Stimulated activated CD4-positive, alpha-beta T cell treated with anti-CD3 and anti-CD28 coated beads, Interleukin-1b, Interleukin-23, amount 100 ng/mL, for 48 hours (primary cell): ENCODE measurements around the gene TSPAN9.

Experiments
- DNase-seq: peaks from one replicate; pipeline ENCODE4 v3.0.0-alpha.2; 2020

Gene TSPAN9

GRCh38 chr12:3215410-3215975, 138.3 kb downstream of the TSPAN9 start:
- DNase-seq, result no peak

GRCh38 chr12:3216097-3216496, 138.9 kb downstream of the TSPAN9 start:
- no peak for DNase-seq

DNA sequence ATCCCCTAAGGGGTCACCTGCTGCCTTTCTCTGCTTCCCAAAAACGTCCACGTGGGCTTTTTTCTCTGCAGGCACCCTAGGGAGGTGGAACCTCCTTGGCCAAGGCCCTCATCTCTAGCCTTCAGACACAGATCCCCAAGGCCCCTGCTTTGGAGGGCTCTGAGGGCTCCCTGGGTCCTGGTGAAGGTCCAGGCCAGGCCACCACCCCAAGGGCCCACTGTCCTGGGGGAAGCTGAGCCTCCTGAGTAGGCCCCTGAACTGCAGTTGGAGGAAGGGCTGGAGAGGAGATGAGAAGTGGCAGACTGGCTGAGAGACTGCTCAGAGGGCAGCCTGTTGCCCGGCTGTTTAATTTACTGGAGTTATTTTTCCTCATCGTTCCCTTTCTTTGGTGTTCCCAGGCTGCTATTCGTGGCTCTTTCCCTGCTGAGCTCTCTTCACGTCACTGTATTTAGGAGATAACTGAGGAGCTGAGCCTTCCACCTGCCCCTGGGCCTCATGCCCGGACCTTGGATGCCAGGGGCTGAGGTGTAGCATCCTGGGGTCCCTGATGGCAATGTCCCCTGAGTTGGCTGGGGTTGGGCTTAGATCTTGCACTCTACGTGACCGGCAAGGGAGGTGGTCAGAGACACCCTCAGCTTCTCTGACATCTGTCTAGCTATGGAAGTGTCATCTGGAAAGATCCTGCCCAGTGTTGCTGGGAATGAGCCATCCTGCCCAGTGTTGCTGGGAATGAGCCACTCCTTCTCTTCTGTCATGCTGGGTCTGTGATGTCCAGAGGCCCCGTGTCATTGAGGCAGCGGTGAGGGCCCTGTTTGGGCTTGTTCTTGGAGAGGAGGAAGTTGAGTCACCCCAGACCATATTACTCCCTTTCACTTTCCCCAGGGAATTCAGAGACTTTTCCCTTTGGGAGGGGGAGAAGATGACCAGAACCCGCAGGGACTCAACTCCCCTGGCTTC, 139.8 kb downstream of the TSPAN9 start:
- no peak for DNase-seq

DNA sequence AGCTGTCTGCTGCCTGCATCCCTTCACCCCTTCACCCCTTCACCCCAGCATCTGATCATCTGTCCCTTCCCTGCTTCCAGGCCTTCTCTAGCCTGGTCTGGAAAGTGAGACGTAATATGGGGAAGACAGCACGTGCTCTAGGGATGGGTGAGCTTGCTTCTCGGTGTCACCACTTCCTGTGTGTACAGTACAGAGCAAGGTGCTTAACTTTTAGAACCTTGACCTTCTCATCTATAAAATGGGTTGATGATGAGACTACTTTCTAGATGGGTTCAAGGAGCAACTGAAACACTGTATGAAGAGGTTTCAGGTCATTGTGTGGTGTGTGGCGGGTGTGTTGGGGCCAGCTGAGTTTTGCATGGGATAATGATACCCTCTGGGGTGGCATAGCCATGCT, 140.5 kb downstream of the TSPAN9 start:
- DNase-seq, result no peak

DNA sequence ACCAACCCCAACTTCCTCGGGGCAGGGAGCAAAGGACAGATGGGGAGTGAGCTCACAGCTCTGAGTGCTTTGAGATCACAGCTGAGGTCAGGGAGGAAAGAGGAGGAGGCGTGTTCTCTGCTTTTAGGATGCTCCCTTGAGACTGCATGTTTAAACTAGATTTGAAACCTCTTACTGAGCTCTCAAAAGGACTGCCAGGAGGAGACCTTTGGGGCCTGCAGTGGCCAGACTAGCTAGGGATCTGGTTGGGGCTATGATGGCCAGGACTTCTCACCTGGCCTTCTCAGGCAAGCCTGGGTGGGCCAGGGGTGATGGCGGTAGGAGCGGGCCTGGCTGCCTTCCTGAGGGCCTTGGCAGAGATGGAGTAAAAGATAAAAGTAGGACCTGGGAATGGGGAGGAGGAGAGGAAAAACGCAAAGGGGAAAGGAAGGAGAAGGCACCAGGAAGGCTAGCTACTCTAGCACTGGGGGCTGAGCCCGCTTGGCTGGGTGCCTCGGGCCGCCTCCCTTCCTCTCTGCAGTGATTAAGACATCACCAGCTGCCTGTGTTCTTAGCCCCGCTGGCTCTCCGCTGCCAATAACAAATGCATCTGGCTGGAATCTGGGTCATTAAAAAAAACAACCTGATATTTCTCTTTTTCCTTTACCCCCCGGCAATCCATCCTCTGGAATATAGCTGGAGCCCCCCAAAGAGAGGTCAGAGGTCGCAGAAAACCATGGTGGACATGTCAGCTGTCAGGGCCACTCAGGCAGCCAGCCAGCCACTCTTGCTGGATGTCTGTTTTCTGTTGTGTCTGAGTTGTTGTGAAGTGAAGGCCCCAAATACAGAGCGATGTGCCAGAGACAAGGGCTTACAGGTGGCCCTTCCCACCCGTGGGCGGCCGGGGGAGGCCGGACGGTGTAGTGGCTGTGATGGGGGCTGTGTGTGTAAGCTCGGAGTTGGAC, 141.3 kb downstream of the TSPAN9 start:
- no peak for DNase-seq

- DNase-seq, result no peak
These were observed 142.1 kb downstream of the TSPAN9 start for GRCh38 chr12:3219233-3219632.

GRCh38 chr12:3220382-3221321, 143.5 kb downstream of the TSPAN9 start:
- no peak for DNase-seq

DNA sequence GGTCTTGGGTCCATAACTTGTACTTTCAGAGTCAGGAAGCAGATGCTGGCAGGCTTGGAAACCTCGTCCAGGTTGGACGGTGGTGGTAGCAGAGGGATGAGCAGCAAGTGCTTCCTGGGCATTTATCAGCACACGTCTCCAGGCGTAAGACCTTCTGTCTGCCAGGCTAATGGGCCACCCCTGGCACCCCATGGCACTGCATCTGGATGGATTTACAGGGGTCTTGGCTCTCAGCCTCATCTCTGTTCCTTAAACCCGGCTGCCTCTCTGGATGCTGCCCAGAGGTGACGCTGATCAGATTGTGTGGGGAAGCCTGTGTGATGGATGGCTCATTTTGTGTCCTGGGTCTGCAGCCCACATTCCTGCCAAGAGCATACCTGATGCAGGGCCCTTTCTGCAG, 145.1 kb downstream of the TSPAN9 start:
- DNase-seq, result no peak

DNA sequence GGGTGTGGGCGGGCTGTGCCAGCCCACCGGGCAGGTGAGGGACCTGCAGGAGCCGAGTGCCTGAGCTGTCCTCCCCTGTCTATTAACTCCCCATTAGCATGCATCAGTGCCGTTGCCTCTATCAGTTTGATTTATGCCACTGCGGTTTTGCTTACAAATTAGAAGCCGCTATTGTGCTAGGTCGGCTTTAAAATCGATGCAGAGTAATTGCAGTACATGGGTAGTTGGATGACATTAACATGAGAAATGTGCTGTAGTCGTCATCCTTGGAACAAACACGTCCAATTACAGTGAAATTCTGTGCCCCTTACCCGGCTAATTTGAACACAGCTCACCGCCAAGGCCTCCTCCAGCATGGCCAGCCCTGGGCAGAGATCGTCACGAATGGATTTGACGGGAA, 145.8 kb downstream of the TSPAN9 start:
- no peak for DNase-seq

- DNase-seq, result no peak
These were observed 146.7 kb downstream of the TSPAN9 start for GRCh38 chr12:3223601-3224529.

DNA sequence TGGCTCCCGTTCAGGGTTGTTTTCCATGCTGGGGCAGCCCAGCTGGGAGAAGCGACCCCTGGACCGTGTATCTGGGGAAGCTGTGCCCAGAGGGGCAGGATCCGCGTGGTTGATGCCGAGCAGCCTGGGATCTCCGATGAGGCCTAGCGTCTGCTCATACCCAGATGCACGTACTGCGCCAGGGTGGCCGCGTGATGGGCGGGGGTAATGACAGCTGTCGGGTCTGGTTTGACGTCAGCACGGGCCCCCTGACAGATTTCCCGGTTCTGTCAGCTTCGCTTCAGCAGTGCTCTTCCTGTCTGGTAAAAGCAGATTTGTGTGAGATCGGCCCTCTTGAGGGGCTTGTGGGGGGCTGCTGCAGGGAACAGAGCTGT, 147.3 kb downstream of the TSPAN9 start:
- no peak for DNase-seq

GRCh38 chr12:3225154-3225795, 148.1 kb downstream of the TSPAN9 start:
- DNase-seq, result no peak

- DNase-seq, result no peak
These were observed 148.6 kb downstream of the TSPAN9 start for GRCh38 chr12:3225796-3226180.

GRCh38 chr12:3226264-3226663, 149.1 kb downstream of the TSPAN9 start:
- no peak for DNase-seq

DNA sequence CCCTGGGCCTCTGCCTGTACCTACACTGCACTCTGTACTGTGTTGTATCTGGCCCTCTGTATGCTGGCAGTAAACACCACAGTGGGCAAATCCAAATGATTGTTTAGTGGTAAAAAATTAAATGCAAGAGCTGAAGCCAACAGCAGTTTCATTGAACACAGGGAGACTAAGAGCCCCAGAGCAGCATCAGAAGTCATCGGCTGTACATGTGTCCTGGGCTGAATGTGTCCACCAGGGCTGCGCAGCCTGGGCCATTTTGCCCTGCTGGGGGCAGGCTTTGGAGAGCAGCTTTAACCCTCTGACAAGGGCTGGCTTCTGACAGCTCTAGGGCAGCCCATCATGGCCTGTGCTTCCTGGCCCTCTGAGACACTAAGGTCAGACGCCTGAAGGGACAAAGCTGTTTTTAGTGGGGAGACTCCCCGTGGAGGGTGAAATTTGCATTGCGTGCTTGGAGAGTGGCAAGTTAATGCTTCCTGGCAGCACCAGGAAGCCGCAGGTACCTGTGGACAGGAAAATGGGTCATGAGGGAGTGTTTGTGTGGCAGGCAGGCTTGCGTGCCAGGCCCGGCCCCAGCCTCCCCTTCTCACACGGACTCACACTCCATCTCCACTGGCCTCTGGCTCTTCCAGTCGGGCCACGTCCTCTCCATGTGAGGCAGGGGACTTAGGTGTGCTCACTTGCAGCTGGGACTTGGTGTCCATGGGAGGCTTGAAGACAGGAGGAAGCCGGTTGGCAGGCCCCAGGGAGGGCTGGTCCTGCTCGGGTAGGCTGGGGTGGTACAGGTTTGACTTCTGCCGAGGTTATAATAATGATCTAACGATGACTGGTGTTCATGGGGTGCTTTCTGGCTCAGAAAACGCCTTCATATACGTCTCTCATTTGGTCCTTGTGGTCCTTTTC, 150.1 kb downstream of the TSPAN9 start:
- no peak for DNase-seq

GRCh38 chr12:3228552-3228951, 151.4 kb downstream of the TSPAN9 start:
- DNase-seq, result no peak

GRCh38 chr12:3229577-3229976, 152.4 kb downstream of the TSPAN9 start:
- DNase-seq, result no peak

DNA sequence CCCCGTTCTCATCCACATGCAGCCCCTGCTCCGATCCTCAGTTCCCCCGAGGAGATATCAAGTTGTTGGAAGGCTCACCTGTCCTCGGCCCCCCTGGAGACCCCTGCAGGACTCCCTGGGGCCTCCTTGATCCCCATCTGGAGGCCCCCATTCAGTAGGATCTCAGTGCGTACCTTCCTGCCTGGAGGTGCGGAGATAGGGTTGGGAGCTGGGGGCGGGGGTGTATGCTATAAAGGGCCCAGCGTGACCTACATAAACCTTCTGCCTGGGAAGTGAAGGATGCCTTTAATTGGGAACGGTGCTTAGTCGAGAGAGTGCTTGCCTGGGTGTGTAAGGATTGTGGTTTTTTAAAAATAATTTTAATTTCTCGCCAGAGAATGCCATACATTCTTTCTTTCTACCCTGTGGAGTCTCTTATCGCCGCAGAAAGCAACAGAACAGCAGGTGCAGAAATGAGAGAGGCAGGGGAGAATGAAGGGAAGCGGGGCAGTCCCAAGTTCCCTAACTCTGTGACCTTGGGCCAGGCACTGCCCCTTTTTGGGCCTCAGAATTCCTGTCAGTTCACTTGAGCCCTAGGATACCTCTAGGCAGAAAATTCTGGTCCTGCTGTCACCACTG, 153.7 kb downstream of the TSPAN9 start:
- no peak for DNase-seq

- no peak for DNase-seq
These were observed 154.3 kb downstream of the TSPAN9 start for GRCh38 chr12:3231399-3231876.
